B cell (primary cell): ENCODE data around the gene RHNO1. TPM values are rescaled to one million over a fixed set of nuclear protein-coding genes. Genes with fewer than 3 reads are reported as not detected.

Experiments
- ATAC-seq: fragments of 200-7000 bp; cut with Tn5 transposase; one replicate; pipeline ENCODE4 v1.10.0; 2021; ENCODE audit warnings: low read depth, mild to moderate bottlenecking, moderate number of reproducible peaks, moderate library complexity
- CTCF ChIA-PET: fragments of 350-600 bp; sonication (Branson Sonifier 250); formaldehyde crosslinking; loops from one replicate; lab custom pipeline; 2021; ENCODE audit warnings: antibody characterized with exemption, inconsistent platforms; lab: Charles Lee
- POLR2A ChIA-PET: fragments of 350-600 bp; sonication (Branson Sonifier 250); formaldehyde crosslinking; loops from one replicate; lab custom pipeline; 2021; ENCODE audit warnings: antibody characterized with exemption; lab: Charles Lee
- DNase-seq: peaks from one replicate; pipeline ENCODE4 v3.0.0; 2013
- H2AFZ ChIP-seq: 2 replicates; pipeline ENCODE4 v1.6.1; 2012; ENCODE audit warnings: mild to moderate bottlenecking, low read depth, low read length; ENCODE audit not compliant: insufficient read depth, poor library complexity, severe bottlenecking
- H3K27ac ChIP-seq, 2 donors: 1 replicate in 1 of 2; 2 replicates in 1 of 2; pipeline ENCODE4 v1.5.1; 2012 to 2013; ENCODE audit warnings: low read length in 2 of 2, mild to moderate bottlenecking in 2 of 2, moderate library complexity in 1 of 2
- H3K27me3 ChIP-seq, 4 experiments: fragments of 200-600 bp in 1 of 4; sonication (generic) in 1 of 4; replicated peaks in 1 of 4; 1 replicate in 2 of 4; 2 replicates in 2 of 4; pipeline versions ENCODE4 v1.6.1 to v1.7.0; 2013 to 2016; ENCODE audit warnings: low read length in 3 of 4, mild to moderate bottlenecking in 2 of 4, mixed read lengths in 1 of 4, moderate library complexity in 1 of 4; ENCODE audit not compliant: insufficient read depth in 4 of 4, control insufficient read depth in 3 of 4; ENCODE audit errors: control extremely low read depth in 1 of 4
- H3K36me3 ChIP-seq, 2 experiments: replicated peaks in 1 of 2; 1 replicate in 1 of 2; 2 replicates in 1 of 2; pipeline versions ENCODE4 v1.6.1 to v1.7.1; 2013; ENCODE audit warnings: low read length in 1 of 2; ENCODE audit not compliant: insufficient read depth in 2 of 2, control insufficient read depth in 1 of 2; ENCODE audit errors: control extremely low read depth in 1 of 2, extremely low read depth in 1 of 2
- H3K4me1 ChIP-seq, 2 donors: fragments of 200-600 bp in 1 of 2; sonication (generic) in 1 of 2; 1 replicate in 1 of 2; 2 replicates in 1 of 2; pipeline versions ENCODE4 v1.5.1 to v1.6.1; 2013 to 2017; ENCODE audit warnings: low read length in 2 of 2; ENCODE audit not compliant: control insufficient read depth in 2 of 2, insufficient read depth in 2 of 2
- H3K4me2 ChIP-seq: replicated peaks from 2 replicates; pipeline ENCODE3; 2012; ENCODE audit warnings: mild to moderate bottlenecking, low read depth, low read length; ENCODE audit not compliant: poor library complexity, severe bottlenecking
- H3K4me3 ChIP-seq, 5 experiments: fragments of 200-600 bp in 1 of 5; sonication (generic) in 1 of 5; 1 replicate in 3 of 5; 2 replicates in 2 of 5; pipeline versions ENCODE4 v1.5.1 to v1.7.0; 2011 to 2016; ENCODE audit warnings: low read length in 4 of 5, mild to moderate bottlenecking in 4 of 5, low read depth in 2 of 5, control low read depth in 1 of 5, moderate library complexity in 1 of 5; ENCODE audit not compliant: insufficient read depth in 1 of 5; ENCODE audit errors: control extremely low read depth in 1 of 5, extremely low read depth in 1 of 5
- H3K79me2 ChIP-seq: fragments of 200-600 bp; sonication (generic); one replicate; pipeline ENCODE4 v1.6.0; 2016; ENCODE audit warnings: low read length; ENCODE audit not compliant: control insufficient read depth, insufficient read depth
- H3K9ac ChIP-seq: fragments of 200-600 bp; sonication (generic); 2 replicates; pipeline ENCODE4 v1.6.1; 2017; ENCODE audit warnings: mild to moderate bottlenecking, low read length, moderate library complexity
- H3K9me3 ChIP-seq, 3 donors: one replicate each; pipeline versions ENCODE4 v1.6.1 to v1.7.1; 2013; ENCODE audit warnings: low read length in 2 of 3; ENCODE audit not compliant: control insufficient read depth in 2 of 3, insufficient read depth in 1 of 3; ENCODE audit errors: control extremely low read depth in 1 of 3
- H4K20me1 ChIP-seq: 2 replicates; pipeline ENCODE4 v1.6.0; 2012; ENCODE audit warnings: mild to moderate bottlenecking, low read length; ENCODE audit not compliant: insufficient read depth, control insufficient read depth, poor library complexity, severe bottlenecking
- H3K27ac Mint-ChIP-seq: one replicate; pipeline ENCODE4 v1.8.0; 2021; ENCODE audit warnings: mixed read lengths
- H3K27me3 Mint-ChIP-seq: one replicate; pipeline ENCODE4 v1.8.0; 2021; ENCODE audit warnings: mixed read lengths
- H3K4me1 Mint-ChIP-seq: one replicate; pipeline ENCODE4 v1.8.0; 2021; ENCODE audit warnings: mixed read lengths
- H3K4me3 Mint-ChIP-seq: one replicate; pipeline ENCODE4 v1.8.0; 2021; ENCODE audit warnings: mixed read lengths
- H3K9me3 Mint-ChIP-seq: one replicate; pipeline ENCODE4 v1.8.0; 2022; ENCODE audit warnings: mixed read lengths; ENCODE audit not compliant: insufficient read depth
- CTCF ChIP-seq: fragments of 200-600 bp; IDR thresholded peaks from one replicate; pipeline ENCODE4 v1.8.0; 2022; ENCODE audit warnings: antibody characterized with exemption, mild to moderate bottlenecking
- EZH2 ChIP-seq: IDR thresholded peaks from 2 replicates; pipeline ENCODE4 v1.6.1; 2012; ENCODE audit warnings: borderline replicate concordance, low read depth, mild to moderate bottlenecking, moderate library complexity, low read length; ENCODE audit not compliant: insufficient read depth, poor library complexity, severe bottlenecking
- WGBS: methylation state at CpG from one replicate; pipeline ENCODE4 v1.1.5; 2013; ENCODE audit warnings: missing lambda C conversion rate; ENCODE audit not compliant: insufficient coverage; 5-methylcytosine and 5-hydroxymethylcytosine counted together
- intact Hi-C: fragments of 100-400 bp; cut with micrococcal nuclease; formaldehyde crosslinking; loops from one replicate; pipeline ENCODE4 v1.10.0; 2022
- polyA plus RNA-seq: library from polyadenylated mRNA; depleted of rRNA; stranded (reverse); fragments of >200 nt; gene quantifications from 2 replicates; pipeline ENCODE4 v1.2.3, GENCODE V29; 2012
- total RNA-seq, 2 donors: library from RNA; stranded (reverse); fragments of 120-200 nt in 1 of 2; gene quantifications; 1 replicate in 1 of 2; 2 replicates in 1 of 2; pipeline versions ENCODE4 v1.2.3 to v1.2.4, GENCODE V29; 2013 to 2022

RHNO1 gene
- total and polyA plus RNA-seq, 2 donors (not counting 1 experiment from before 2014, with no cell fraction given) = 13.3 to 13.5 TPM

- no peaks in the 10 kb centered on the region for H3K4me1 ChIP-seq
- Mint-ChIP-seq H3K4me3 (no peak overlapping the region), H3K4me1 (peaks cover 2% of the 10 kb centered on the region), H3K27me3 (no peaks in the 10 kb centered on the region), H3K27ac (no peak overlapping the region), H3K9me3 (no peaks in the 10 kb centered on the region)
- WGBS = 97% methylated on average over 4 of the region's 9 CpGs
- no peak overlapping the region for H3K4me2 ChIP-seq
- no peak overlapping the region for H3K9ac ChIP-seq
- ATAC-seq (no peak), DNase-seq (no peak)
- no peaks in the 10 kb centered on the region for H4K20me1 ChIP-seq
- TF ChIP-seq EZH2 = no peak
- no peak for TF ChIP-seq CTCF
- H3K27me3 ChIP-seq = no peaks in the 10 kb centered on the region
- H3K79me2 ChIP-seq = no peaks in the 10 kb centered on the region
- no peak overlapping the region for H3K27ac ChIP-seq
- H3K4me3 ChIP-seq = no peak overlapping the region
- intact Hi-C loops = no loop called here
- no peaks in the 10 kb centered on the region for H3K9me3 ChIP-seq
- POLR2A ChIA-PET = no interaction called here
- peaks cover 2 to 20% of the 10 kb centered on the region in 2 experiments for H3K36me3 ChIP-seq
- CTCF ChIA-PET = no interaction called here
- no peak overlapping the region for H2AFZ ChIP-seq
Measured at GRCh38 chr12:2923057-2923456, 46.0 kb downstream of the RHNO1 start.

- Mint-ChIP-seq H3K4me3 (no peak overlapping the region), H3K4me1 (peaks cover 2% of the 10 kb centered on the region), H3K9me3 (no peaks in the 10 kb centered on the region), H3K27me3 (no peaks in the 10 kb centered on the region), H3K27ac (no peak overlapping the region)
- Histone ChIP-seq H3K9ac (no peak overlapping the region), H3K4me1 (no peaks in the 10 kb centered on the region), H2AFZ (no peak overlapping the region), H3K27ac (no peak overlapping the region), H4K20me1 (no peaks in the 10 kb centered on the region), H3K4me2 (no peak overlapping the region), H3K79me2 (no peaks in the 10 kb centered on the region), H3K4me3 (no peak overlapping the region), H3K27me3 (no peaks in the 10 kb centered on the region), H3K9me3 (no peaks in the 10 kb centered on the region), H3K36me3 (peaks cover 2 to 20% of the 10 kb centered on the region in 2 experiments)
- WGBS = 100% methylated on average over 3 of the region's 3 CpGs
- intact Hi-C loops = no loop called here
- ATAC-seq (no peak), DNase-seq (no peak)
- POLR2A ChIA-PET = no interaction called here
- CTCF ChIA-PET = no interaction called here
- TF ChIP-seq CTCF (no peak), EZH2 (no peak)
Measured at GRCh38 chr12:2924019-2924418, 47.0 kb downstream of the RHNO1 start.
